Activated CD4-positive, alpha-beta T cell treated with anti-CD3 and anti-CD28 coated beads for 4 hours (primary cell): Measurements from ENCODE around the gene GNL3.

Experiments used
- DNase-seq, 2 donors: peaks; one replicate each; pipeline ENCODE4 v3.0.0-alpha.2; 2020

GNL3 gene

GRCh38 chr3:52690560-52690959, 4.7 kb downstream of the GNL3 start:
- DNase-seq = no peak

GRCh38 chr3:52693071-52693470, 7.2 kb downstream of the GNL3 start:
- DNase-seq = no peak

- DNase-seq = peak in 1 of 2 donors; percentile 13
Observed at GRCh38 chr3:52694528-52695189, 8.8 kb downstream of the GNL3 start.

- no peak for DNase-seq
Observed at GRCh38 chr3:52695798-52696671, 10.2 kb downstream of the GNL3 start.

- DNase-seq = no peak
Observed at GRCh38 chr3:52696830-52697631, 11.2 kb downstream of the GNL3 start.

- DNase-seq = no peak
Observed at GRCh38 chr3:52697632-52697965, 11.8 kb downstream of the GNL3 start.

GRCh38 chr3:52703341-52703740, 17.5 kb downstream of the GNL3 start:
- DNase-seq = no peak

- no peak for DNase-seq
Observed at GRCh38 chr3:52704611-52705437, 19.0 kb downstream of the GNL3 start.

- DNase-seq = no peak
Observed at GRCh38 chr3:52705438-52705687, 19.5 kb downstream of the GNL3 start.

- DNase-seq = peak; percentile 79 to 85
Observed at GRCh38 chr3:52705688-52706686, 20.2 kb downstream of the GNL3 start, which contains the start of the genes GLT8D1 and SPCS1. GLT8D1 (minus strand) TSS chr3:52705791; CDS start chr3:52700460, 5,331 bp downstream. SPCS1 (plus strand) TSS chr3:52706106; CDS start chr3:52706247, 141 bp downstream.

GRCh38 chr3:52707585-52707984, 21.8 kb downstream of the GNL3 start:
- DNase-seq = no peak

- DNase-seq = no peak
Observed at GRCh38 chr3:52710512-52710911, 24.7 kb downstream of the GNL3 start.

- DNase-seq = no peak
Observed at GRCh38 chr3:52712291-52713212, 26.7 kb downstream of the GNL3 start.

- no peak for DNase-seq
Observed at GRCh38 chr3:52714335-52715302, 28.8 kb downstream of the GNL3 start.

- DNase-seq = no peak
Observed at GRCh38 chr3:52715714-52716305, 30.0 kb downstream of the GNL3 start.

- DNase-seq = no peak
Observed at GRCh38 chr3:52719618-52720017, 33.8 kb downstream of the GNL3 start.

- DNase-seq = no peak
Observed at GRCh38 chr3:52721002-52721729, 35.3 kb downstream of the GNL3 start.

- no peak for DNase-seq
Observed at GRCh38 chr3:52721730-52722008, 35.8 kb downstream of the GNL3 start.
